ENCODE data around the gene COG5. TPM values are rescaled to one million over a fixed set of nuclear protein-coding genes. Genes with fewer than 3 reads are reported as not detected.
A peak's percentile ranks its signal among the peaks of the same experiment; 100 is the strongest.

The COG5 gene
- polyA plus RNA-seq, 1 of the 3 experiments (the other 2 are of a cell fraction), result 21.2 TPM

DNA sequence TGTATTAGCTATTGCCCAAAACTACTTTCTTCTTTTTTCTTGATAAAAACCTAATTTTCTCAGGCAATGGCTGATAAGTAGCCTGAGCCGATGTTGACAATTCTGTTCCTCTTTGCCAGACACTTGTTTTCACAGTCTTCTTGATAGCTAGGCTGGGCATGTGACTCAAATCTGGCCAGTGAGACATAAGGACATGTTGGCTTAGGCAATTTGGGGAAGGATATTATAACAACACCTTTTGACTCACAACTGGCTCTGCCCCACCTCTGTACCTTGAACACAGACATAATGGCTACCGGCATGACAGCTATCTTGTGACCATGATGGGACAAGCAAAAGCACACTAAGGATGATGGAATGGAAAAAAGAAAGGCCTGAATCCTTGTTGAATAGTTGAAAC, 166.7 kb downstream of the COG5 start:
- Histone ChIP-seq H3F3A (replicated peaks; ENCODE audit: insufficient read depth) (peaks cover 10% of the 10 kb centered on the region), H3K9ac (no peak overlapping the region), H3K4me2 (no peak overlapping the region), H2AFZ (ENCODE audit: low read depth) (no peak overlapping the region), H3K4me3 (ENCODE audit: low read depth in 2 of 2, low read length in 1 of 2) (no peak overlapping the region), H3K9me2 (no peaks in the 10 kb centered on the region), H3K9me3 (no peaks in the 10 kb centered on the region), H3K79me2 (ENCODE audit: insufficient read depth) (no peaks in the 10 kb centered on the region), H3K27me3 (ENCODE audit: insufficient read depth) (no peaks in the 10 kb centered on the region), H3K4me1 (ENCODE audit: control insufficient read depth in 1 of 2, insufficient read depth in 2 of 2, low read depth in 1 of 2, low read length in 1 of 2) (peaks cover 0 to 9% of the 10 kb centered on the region in 2 experiments; a peak in 3 of 4 replicates), H3K36me3 (replicated peaks in 1 of 2; ENCODE audit: control insufficient read depth in 1 of 2, insufficient read depth in 2 of 2, low read length in 1 of 2) (peaks cover 0 to 4% of the 10 kb centered on the region in 2 experiments), H3K27ac (ENCODE audit: low read depth in 2 of 2, low read length in 1 of 2) (peak overlapping the region in 1 of 2 experiments; percentile 71; a peak in 2 of 4 replicates), H4K20me1 (ENCODE audit: insufficient read depth) (no peaks in the 10 kb centered on the region)
- TF ChIP-seq, protein P1, sequence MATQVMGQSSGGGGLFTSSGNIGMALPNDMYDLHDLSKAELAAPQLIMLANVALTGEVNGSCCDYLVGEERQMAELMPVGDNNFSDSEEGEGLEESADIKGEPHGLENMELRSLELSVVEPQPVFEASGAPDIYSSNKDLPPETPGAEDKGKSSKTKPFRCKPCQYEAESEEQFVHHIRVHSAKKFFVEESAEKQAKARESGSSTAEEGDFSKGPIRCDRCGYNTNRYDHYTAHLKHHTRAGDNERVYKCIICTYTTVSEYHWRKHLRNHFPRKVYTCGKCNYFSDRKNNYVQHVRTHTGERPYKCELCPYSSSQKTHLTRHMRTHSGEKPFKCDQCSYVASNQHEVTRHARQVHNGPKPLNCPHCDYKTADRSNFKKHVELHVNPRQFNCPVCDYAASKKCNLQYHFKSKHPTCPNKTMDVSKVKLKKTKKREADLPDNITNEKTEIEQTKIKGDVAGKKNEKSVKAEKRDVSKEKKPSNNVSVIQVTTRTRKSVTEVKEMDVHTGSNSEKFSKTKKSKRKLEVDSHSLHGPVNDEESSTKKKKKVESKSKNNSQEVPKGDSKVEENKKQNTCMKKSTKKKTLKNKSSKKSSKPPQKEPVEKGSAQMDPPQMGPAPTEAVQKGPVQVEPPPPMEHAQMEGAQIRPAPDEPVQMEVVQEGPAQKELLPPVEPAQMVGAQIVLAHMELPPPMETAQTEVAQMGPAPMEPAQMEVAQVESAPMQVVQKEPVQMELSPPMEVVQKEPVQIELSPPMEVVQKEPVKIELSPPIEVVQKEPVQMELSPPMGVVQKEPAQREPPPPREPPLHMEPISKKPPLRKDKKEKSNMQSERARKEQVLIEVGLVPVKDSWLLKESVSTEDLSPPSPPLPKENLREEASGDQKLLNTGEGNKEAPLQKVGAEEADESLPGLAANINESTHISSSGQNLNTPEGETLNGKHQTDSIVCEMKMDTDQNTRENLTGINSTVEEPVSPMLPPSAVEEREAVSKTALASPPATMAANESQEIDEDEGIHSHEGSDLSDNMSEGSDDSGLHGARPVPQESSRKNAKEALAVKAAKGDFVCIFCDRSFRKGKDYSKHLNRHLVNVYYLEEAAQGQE (IDR thresholded peaks at IDR 0.05; ENCODE audit: low read depth, low read length), result no peak
- no peak for TF ChIP-seq FOSL2 (IDR thresholded peaks at IDR 0.05; ENCODE audit: borderline replicate concordance, low read depth)
- TF ChIP-seq RXRA (IDR thresholded peaks at IDR 0.05; ENCODE audit: borderline replicate concordance, low read depth), result no peak
- no peak for TF ChIP-seq MEF2A (IDR thresholded peaks at IDR 0.05; ENCODE audit: borderline replicate concordance, low read depth)
- no peak for TF ChIP-seq POLR2AphosphoS5 (IDR thresholded peaks at IDR 0.05; ENCODE audit: low read depth, low read length)
- no peak for TF ChIP-seq JUND (IDR thresholded peaks at IDR 0.05)
- TF ChIP-seq, protein P2, sequence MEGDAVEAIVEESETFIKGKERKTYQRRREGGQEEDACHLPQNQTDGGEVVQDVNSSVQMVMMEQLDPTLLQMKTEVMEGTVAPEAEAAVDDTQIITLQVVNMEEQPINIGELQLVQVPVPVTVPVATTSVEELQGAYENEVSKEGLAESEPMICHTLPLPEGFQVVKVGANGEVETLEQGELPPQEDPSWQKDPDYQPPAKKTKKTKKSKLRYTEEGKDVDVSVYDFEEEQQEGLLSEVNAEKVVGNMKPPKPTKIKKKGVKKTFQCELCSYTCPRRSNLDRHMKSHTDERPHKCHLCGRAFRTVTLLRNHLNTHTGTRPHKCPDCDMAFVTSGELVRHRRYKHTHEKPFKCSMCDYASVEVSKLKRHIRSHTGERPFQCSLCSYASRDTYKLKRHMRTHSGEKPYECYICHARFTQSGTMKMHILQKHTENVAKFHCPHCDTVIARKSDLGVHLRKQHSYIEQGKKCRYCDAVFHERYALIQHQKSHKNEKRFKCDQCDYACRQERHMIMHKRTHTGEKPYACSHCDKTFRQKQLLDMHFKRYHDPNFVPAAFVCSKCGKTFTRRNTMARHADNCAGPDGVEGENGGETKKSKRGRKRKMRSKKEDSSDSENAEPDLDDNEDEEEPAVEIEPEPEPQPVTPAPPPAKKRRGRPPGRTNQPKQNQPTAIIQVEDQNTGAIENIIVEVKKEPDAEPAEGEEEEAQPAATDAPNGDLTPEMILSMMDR (IDR thresholded peaks at IDR 0.05), result no peak
- ChIA-PET POLR2A (no interaction called here), CTCF (interaction anchor here (1.0 to 1.9 kb wide), 4 partner anchors 16 to 482 kb away, joined by 3 to 5 read pairs (median 3); no protein-coding TSS in a partner anchor)
- no peak for DNase-seq
- WGBS (ENCODE audit: low lambda C conversion rate), result 89% methylated on average over 2 of the region's 2 CpGs

DNA sequence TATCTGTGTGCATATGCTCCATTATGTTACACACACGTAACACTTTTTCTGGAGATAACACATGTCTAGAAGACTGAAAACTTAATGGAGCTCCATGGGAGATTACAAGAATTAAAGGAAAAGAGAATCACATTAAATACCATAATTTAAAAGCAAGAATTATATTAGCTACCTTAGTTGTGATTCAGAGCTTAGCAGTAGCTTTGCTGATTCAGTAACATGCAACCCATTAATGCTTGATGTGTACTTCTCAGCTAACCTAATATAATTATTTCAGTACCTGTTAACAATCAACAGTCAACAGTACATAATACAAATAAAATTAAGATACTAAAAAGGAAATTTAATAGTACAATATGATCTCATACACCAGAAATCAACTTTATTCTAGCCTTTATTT, 167.6 kb downstream of the COG5 start:
- no peak for DNase-seq
- H3K9ac ChIP-seq, result no peak overlapping the region
- no peaks in the 10 kb centered on the region for H3K27me3 ChIP-seq (ENCODE audit: insufficient read depth)
- H3K9me3 ChIP-seq, result no peaks in the 10 kb centered on the region
- WGBS (ENCODE audit: low lambda C conversion rate), result 88% methylated on average over 1 of the region's 1 CpG
- peaks cover 0 to 4% of the 10 kb centered on the region in 2 experiments for H3K36me3 ChIP-seq (replicated peaks in 1 of 2; ENCODE audit: control insufficient read depth in 1 of 2, insufficient read depth in 2 of 2, low read length in 1 of 2)
- peaks cover 0 to 9% of the 10 kb centered on the region in 2 experiments; a peak in 3 of 4 replicates for H3K4me1 ChIP-seq (ENCODE audit: control insufficient read depth in 1 of 2, insufficient read depth in 2 of 2, low read depth in 1 of 2, low read length in 1 of 2)
- peak overlapping the region in 1 of 2 experiments; percentile 4; a peak in 2 of 4 replicates for H3K27ac ChIP-seq (ENCODE audit: low read depth in 2 of 2, low read length in 1 of 2)
- ChIA-PET CTCF (interaction anchor here (1.0 to 1.9 kb wide), 5 partner anchors 8 to 68 kb away, joined by 3 to 5 read pairs (median 3); no protein-coding TSS in a partner anchor), POLR2A (interaction anchor here (1.0 kb wide), 1 partner anchor 227 kb away, joined by 7 read pairs; no protein-coding TSS in a partner anchor)
- H3K4me3 ChIP-seq (ENCODE audit: low read depth in 2 of 2, low read length in 1 of 2), result no peak overlapping the region
- no peak overlapping the region for H3K4me2 ChIP-seq
- no peak overlapping the region for H2AFZ ChIP-seq (ENCODE audit: low read depth)
- peaks cover 10% of the 10 kb centered on the region for H3F3A ChIP-seq (replicated peaks; ENCODE audit: insufficient read depth)
- TF ChIP-seq SIN3A (IDR thresholded peaks at IDR 0.05; ENCODE audit: borderline replicate concordance, low read depth, low read length) (no peak), EP300 (IDR thresholded peaks at IDR 0.05; ENCODE audit: borderline replicate concordance in 1 of 2, low read depth in 1 of 2, low read length in 1 of 2) (peak in 1 of 2 experiments; percentile 54; a peak in 1 of 4 replicates)
- no peaks in the 10 kb centered on the region for H3K79me2 ChIP-seq (ENCODE audit: insufficient read depth)
- H3K9me2 ChIP-seq, result no peaks in the 10 kb centered on the region
- no peaks in the 10 kb centered on the region for H4K20me1 ChIP-seq (ENCODE audit: insufficient read depth)

All from SK-N-SH (cell line).